Measurements from ENCODE around the gene TRIL. TPM values are rescaled to one million over a fixed set of nuclear protein-coding genes. Genes with fewer than 3 reads are reported as not detected.

The TRIL gene
- total RNA-seq, 2 experiments from 2014 or later: not detected

GRCh38 chr7:28984631-28985030, 26.5 kb upstream of the TRIL start:
- ChIA-PET CTCF (no interaction called here), POLR2A (no interaction called here)

- POLR2A ChIA-PET: no interaction called here
- CTCF ChIA-PET: no interaction called here
Measured at GRCh38 chr7:28984217-28984616, 26.1 kb upstream of the TRIL start.

- POLR2A ChIA-PET: no interaction called here
- CTCF ChIA-PET: no interaction called here
Measured at GRCh38 chr7:28983396-28984190, 25.5 kb upstream of the TRIL start.

GRCh38 chr7:28981161-28981465, 23.0 kb upstream of the TRIL start:
- ChIA-PET POLR2A (no interaction called here), CTCF (interaction anchor here (1.3 kb wide), 1 partner anchor 60 kb away, joined by 3 read pairs; no protein-coding TSS in a partner anchor)

GRCh38 chr7:28980451-28981160, 22.5 kb upstream of the TRIL start:
- ChIA-PET POLR2A (no interaction called here), CTCF (interaction anchor here (1.3 kb wide), 1 partner anchor 59 kb away, joined by 3 read pairs; no protein-coding TSS in a partner anchor)

GRCh38 chr7:28979776-28980175, 21.6 kb upstream of the TRIL start:
- POLR2A ChIA-PET: no interaction called here
- CTCF ChIA-PET: interaction anchor here (0.6 to 1.3 kb wide), 2 partner anchors 12 to 58 kb away, joined by 3 to 4 read pairs; no protein-coding TSS in a partner anchor

GRCh38 chr7:28977881-28978280, 19.8 kb upstream of the TRIL start:
- ChIA-PET CTCF (no interaction called here), POLR2A (no interaction called here)

GRCh38 chr7:28976022-28976421, 17.9 kb upstream of the TRIL start:
- ChIA-PET CTCF (no interaction called here), POLR2A (no interaction called here)

- POLR2A ChIA-PET: no interaction called here
- CTCF ChIA-PET: no interaction called here
Measured at GRCh38 chr7:28973591-28973990, 15.5 kb upstream of the TRIL start.

GRCh38 chr7:28964056-28964455, 5.9 kb upstream of the TRIL start:
- POLR2A ChIA-PET: no interaction called here
- CTCF ChIA-PET: interaction anchor here (0.8 kb wide), 1 partner anchor 42 kb away, joined by 3 read pairs; no protein-coding TSS in a partner anchor

GRCh38 chr7:28961972-28962371, 3.8 kb upstream of the TRIL start:
- CTCF ChIA-PET: interaction anchor here (0.6 to 0.9 kb wide), 2 partner anchors 31 to 957 kb away, joined by 3 read pairs; no protein-coding TSS in a partner anchor

GRCh38 chr7:28960071-28960840, 2.1 kb upstream of the TRIL start:
- POLR2A ChIA-PET: no interaction called here
- CTCF ChIA-PET: interaction anchor here (1.0 kb wide), 1 partner anchor 38 kb away, joined by 3 read pairs; no protein-coding TSS in a partner anchor

More at GRCh38 chr7:28961972-28962371, 3.8 kb upstream of the TRIL start:
- POLR2A ChIA-PET: no interaction called here

GRCh38 chr7:28958980-28959347, 834 bp upstream of the TRIL start:
- POLR2A ChIA-PET: no interaction called here
- CTCF ChIA-PET: no interaction called here

- POLR2A ChIA-PET: no interaction called here
- CTCF ChIA-PET: interaction anchor here (1.9 to 2.0 kb wide), 3 partner anchors 9 to 451 kb away, joined by 5 to 7 read pairs (median 6); no protein-coding TSS in a partner anchor
Measured at GRCh38 chr7:28957751-28958234, 337 bp downstream of the TRIL start.

- ChIA-PET CTCF (interaction anchor here (1.1 to 2.0 kb wide), 6 partner anchors 10 to 452 kb away, joined by 3 to 7 read pairs (median 4); no protein-coding TSS in a partner anchor), POLR2A (no interaction called here)
Measured at GRCh38 chr7:28957064-28957750, 923 bp downstream of the TRIL start.

GRCh38 chr7:28956608-28957063, 1.5 kb downstream of the TRIL start:
- CTCF ChIA-PET: interaction anchor here (1.1 to 2.0 kb wide), 6 partner anchors 11 to 452 kb away, joined by 3 to 7 read pairs (median 4); no protein-coding TSS in a partner anchor
- POLR2A ChIA-PET: no interaction called here

GRCh38 chr7:28955718-28956607, 2.2 kb downstream of the TRIL start:
- CTCF ChIA-PET: interaction anchor here (0.7 to 2.0 kb wide), 6 partner anchors 11 to 453 kb away, joined by 3 to 7 read pairs (median 4); no protein-coding TSS in a partner anchor
- POLR2A ChIA-PET: no interaction called here

GRCh38 chr7:28955356-28955717, 2.8 kb downstream of the TRIL start:
- ChIA-PET POLR2A (no interaction called here), CTCF (interaction anchor here (0.7 kb wide), 1 partner anchor 27 kb away, joined by 3 read pairs; no protein-coding TSS in a partner anchor)
